ENCODE data around the gene F7. TPM values are rescaled to one million over a fixed set of nuclear protein-coding genes. Genes with fewer than 3 reads are reported as not detected.

The F7 gene
- total and polyA plus RNA-seq, 2 donors (not counting 1 experiment from before 2014, with no cell fraction given) = not detected

DNA sequence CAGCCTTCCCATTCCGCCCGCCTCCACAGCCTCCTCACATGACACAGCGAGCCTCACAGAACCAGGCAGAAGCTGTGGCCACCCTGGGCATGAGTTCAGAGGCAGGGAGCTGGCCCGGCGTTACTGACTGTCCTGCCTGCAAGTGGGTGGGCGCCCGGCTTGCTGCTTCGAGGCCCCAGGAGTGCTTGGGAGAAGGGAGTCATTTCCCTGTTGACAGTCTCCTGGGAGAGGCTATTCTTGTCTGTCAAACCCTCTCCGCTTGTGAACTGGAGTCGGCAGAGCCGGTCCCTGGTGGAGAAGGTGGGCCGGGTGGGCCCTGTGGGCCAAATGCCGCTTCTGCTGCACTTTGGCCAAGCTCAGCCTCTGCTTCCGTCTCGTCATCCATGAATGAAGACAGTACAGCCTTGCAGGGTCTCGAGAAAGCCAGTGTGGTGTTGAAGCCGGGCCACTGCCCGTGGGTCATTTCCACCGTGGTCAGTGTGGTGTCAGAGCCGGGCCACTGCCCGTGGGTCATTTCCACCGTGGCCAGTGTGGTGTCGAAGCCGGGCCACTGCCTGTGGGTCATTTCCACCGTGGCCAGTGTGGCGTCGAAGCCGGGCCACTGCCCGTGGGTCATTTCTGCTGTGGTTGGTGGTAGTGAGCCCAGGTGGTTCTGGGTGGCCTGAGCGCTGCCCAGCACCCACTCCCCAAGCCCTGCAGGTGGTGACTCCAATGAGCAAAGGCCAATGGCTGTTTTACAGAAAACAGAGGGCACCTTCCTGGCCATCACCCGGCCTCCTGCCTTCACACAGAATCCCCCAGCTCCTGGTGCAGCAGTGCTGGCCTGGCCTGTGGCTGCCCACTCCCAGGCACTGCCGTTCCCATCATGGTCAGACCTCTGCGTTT is 13.5 kb upstream of the F7 start:
- no peak overlapping the region for H3K27ac ChIP-seq (ENCODE audit: insufficient read depth, low read length)
- no peaks in the 10 kb centered on the region for H3K79me2 ChIP-seq (ENCODE audit: control insufficient read depth, insufficient read depth, low read length)
- H4K20me1 ChIP-seq (ENCODE audit: control insufficient read depth, extremely low read depth, insufficient read depth, low read length) = no peaks in the 10 kb centered on the region
- no peak for DNase-seq (ENCODE audit: low read depth in 2 of 2)
- TF ChIP-seq CTCF (conservative IDR thresholded peaks at IDR 0.05 in 1 of 2, IDR thresholded peaks at IDR 0.05 in 1 of 2; ENCODE audit: low read depth in 1 of 2, low read length in 2 of 2) (no peak), EZH2 (IDR thresholded peaks at IDR 0.05; ENCODE audit: low read length, missing control alignments) (no peak)
- H3K4me3 ChIP-seq (replicated peaks in 1 of 4; ENCODE audit: control extremely low read depth in 1 of 4, insufficient read depth in 1 of 4, low read depth in 3 of 4, low read length in 4 of 4) = no peak overlapping the region
- H2AFZ ChIP-seq (ENCODE audit: low read length) = no peak overlapping the region
- H3K4me1 ChIP-seq (ENCODE audit: control insufficient read depth, extremely low read depth, insufficient read depth, low read length) = no peaks in the 10 kb centered on the region
- H3K9ac ChIP-seq (ENCODE audit: insufficient read depth, low read length) = no peak overlapping the region
- no peaks in the 10 kb centered on the region for H3K9me3 ChIP-seq (ENCODE audit: control insufficient read depth, insufficient read depth, low read depth, low read length)
- no peaks in the 10 kb centered on the region for H3K27me3 ChIP-seq (ENCODE audit: control insufficient read depth, insufficient read depth, low read length)
- no peak overlapping the region for H3K4me2 ChIP-seq (ENCODE audit: extremely low read depth, insufficient read depth, low read length)
- no peaks in the 10 kb centered on the region for H3K36me3 ChIP-seq (ENCODE audit: control insufficient read depth, insufficient read depth, low read length)

GRCh38 chr13:113092776-113093579 is 12.6 kb upstream of the F7 start:
- Histone ChIP-seq H3K4me3 (replicated peaks in 1 of 4; ENCODE audit: control extremely low read depth in 1 of 4, insufficient read depth in 1 of 4, low read depth in 3 of 4, low read length in 4 of 4) (no peak overlapping the region), H2AFZ (ENCODE audit: low read length) (no peak overlapping the region), H3K27me3 (ENCODE audit: control insufficient read depth, insufficient read depth, low read length) (no peaks in the 10 kb centered on the region), H3K36me3 (ENCODE audit: control insufficient read depth, insufficient read depth, low read length) (no peaks in the 10 kb centered on the region), H3K27ac (ENCODE audit: insufficient read depth, low read length) (no peak overlapping the region), H3K9me3 (ENCODE audit: control insufficient read depth, insufficient read depth, low read depth, low read length) (no peaks in the 10 kb centered on the region), H3K4me2 (ENCODE audit: extremely low read depth, insufficient read depth, low read length) (no peak overlapping the region), H3K4me1 (ENCODE audit: control insufficient read depth, extremely low read depth, insufficient read depth, low read length) (no peaks in the 10 kb centered on the region), H4K20me1 (ENCODE audit: control insufficient read depth, extremely low read depth, insufficient read depth, low read length) (no peaks in the 10 kb centered on the region), H3K9ac (ENCODE audit: insufficient read depth, low read length) (no peak overlapping the region), H3K79me2 (ENCODE audit: control insufficient read depth, insufficient read depth, low read length) (no peaks in the 10 kb centered on the region)
- TF ChIP-seq CTCF (conservative IDR thresholded peaks at IDR 0.05 in 1 of 2, IDR thresholded peaks at IDR 0.05 in 1 of 2; ENCODE audit: low read depth in 1 of 2, low read length in 2 of 2) = no peak
- TF ChIP-seq EZH2 (IDR thresholded peaks at IDR 0.05; ENCODE audit: low read length, missing control alignments) = no peak
- no peak for DNase-seq (ENCODE audit: low read depth in 2 of 2)

All from fibroblast of lung (primary cell).